ENCODE measurements around the gene TMEM72.

TMEM72 gene

GRCh38 chr10:44935201-44935965 is 24.2 kb downstream of the TMEM72 start:
- no peak for TF ChIP-seq CTCF (conservative IDR thresholded peaks at IDR 0.05; ENCODE audit: low read depth)
- DNase-seq (ENCODE audit: low spot score): no peak
- no peak overlapping the region for H3K27ac ChIP-seq
- ChIA-PET POLR2A (ENCODE audit: low non-redundant PET) (no interaction called here), CTCF (no interaction called here)

- ChIA-PET POLR2A (ENCODE audit: low non-redundant PET) (no interaction called here), CTCF (no interaction called here)
- no peak for TF ChIP-seq CTCF (conservative IDR thresholded peaks at IDR 0.05; ENCODE audit: low read depth)
- DNase-seq (ENCODE audit: low spot score): no peak
- H3K27ac ChIP-seq: no peak overlapping the region
Measured at GRCh38 chr10:44935966-44936295, 24.8 kb downstream of the TMEM72 start.

GRCh38 chr10:44936314-44936975 is 25.3 kb downstream of the TMEM72 start:
- no peak for TF ChIP-seq CTCF (conservative IDR thresholded peaks at IDR 0.05; ENCODE audit: low read depth)
- no peak overlapping the region for H3K27ac ChIP-seq
- DNase-seq (ENCODE audit: low spot score): no peak
- CTCF ChIA-PET: no interaction called here
- POLR2A ChIA-PET (ENCODE audit: low non-redundant PET): no interaction called here

- no peak for TF ChIP-seq CTCF (conservative IDR thresholded peaks at IDR 0.05; ENCODE audit: low read depth)
- H3K27ac ChIP-seq: no peak overlapping the region
- ChIA-PET CTCF (interaction anchor here (0.6 kb wide), 1 partner anchor 44 kb away, joined by 4 read pairs; no protein-coding TSS in a partner anchor), POLR2A (ENCODE audit: low non-redundant PET) (no interaction called here)
- no peak for DNase-seq (ENCODE audit: low spot score)
Measured at GRCh38 chr10:44937196-44938005, 26.3 kb downstream of the TMEM72 start.

GRCh38 chr10:44938956-44939355 is 27.8 kb downstream of the TMEM72 start:
- TF ChIP-seq CTCF (conservative IDR thresholded peaks at IDR 0.05; ENCODE audit: low read depth): no peak
- ChIA-PET CTCF (no interaction called here), POLR2A (ENCODE audit: low non-redundant PET) (interaction anchor here (0.7 kb wide), 1 partner anchor 17 kb away, joined by 4 read pairs; no protein-coding TSS in a partner anchor)
- no peak for DNase-seq (ENCODE audit: low spot score)
- no peak overlapping the region for H3K27ac ChIP-seq

GRCh38 chr10:44939691-44940401 is 28.7 kb downstream of the TMEM72 start:
- POLR2A ChIA-PET (ENCODE audit: low non-redundant PET): no interaction called here
- H3K27ac ChIP-seq: no peak overlapping the region
- DNase-seq (ENCODE audit: low spot score): no peak
- CTCF ChIA-PET: no interaction called here
- TF ChIP-seq CTCF (conservative IDR thresholded peaks at IDR 0.05; ENCODE audit: low read depth): no peak

Measured in RWPE1 (cell line).